Umbilical cord (tissue), 2 donors: ENCODE data around the gene ABHD8. TPM values are rescaled to one million over a fixed set of nuclear protein-coding genes. Genes with fewer than 3 reads are reported as not detected.
A peak's percentile ranks its signal among the peaks of the same experiment; 100 is the strongest.

Experiments used
- DNase-seq: peaks from one replicate; pipeline ENCODE4 v3.0.0-alpha.2; 2015; ENCODE audit warnings: low spot score
- total RNA-seq: library from RNA; depleted of rRNA; stranded (reverse); fragments of >200 nt; gene quantifications from one replicate; pipeline ENCODE4 v1.2.3, GENCODE V29; 2014; ENCODE audit warnings: low replicate concordance; ENCODE audit not compliant: insufficient read depth

ABHD8 gene
- total RNA-seq, 1 donor from 2014 or later = 8.7 TPM

- no peak for DNase-seq
Measured at GRCh38 chr19:17321655-17322489, 18.6 kb upstream of the ABHD8 start.

- DNase-seq = no peak
Measured at GRCh38 chr19:17320435-17320834, 17.2 kb upstream of the ABHD8 start.

GRCh38 chr19:17319473-17320238, 16.4 kb upstream of the ABHD8 start:
- no peak for DNase-seq

- DNase-seq = no peak
Measured at GRCh38 chr19:17318966-17319365, 15.7 kb upstream of the ABHD8 start.

- no peak for DNase-seq
Measured at GRCh38 chr19:17314007-17314593, 10.9 kb upstream of the ABHD8 start.

GRCh38 chr19:17312189-17313113, 9.2 kb upstream of the ABHD8 start:
- DNase-seq = no peak

GRCh38 chr19:17311455-17312188, 8.4 kb upstream of the ABHD8 start:
- no peak for DNase-seq

- no peak for DNase-seq
Measured at GRCh38 chr19:17309965-17310461, 6.8 kb upstream of the ABHD8 start.

GRCh38 chr19:17309198-17309964, 6.2 kb upstream of the ABHD8 start, which contains the start of gene DDA1:
Gene DDA1 (plus strand): TSS chr19:17309563. CDS start chr19:17309655, 92 bp downstream.
- peak; percentile 100 for DNase-seq

- no peak for DNase-seq
Measured at GRCh38 chr19:17307876-17308377, 4.7 kb upstream of the ABHD8 start.

- DNase-seq = no peak
Measured at GRCh38 chr19:17306285-17306714, 3.1 kb upstream of the ABHD8 start.

GRCh38 chr19:17305517-17306284, 2.5 kb upstream of the ABHD8 start, which contains the start of gene MRPL34:
Gene MRPL34 (plus strand): TSS chr19:17305872. CDS start chr19:17305893, 21 bp downstream.
- DNase-seq = peak; percentile 99

- DNase-seq = no peak
Measured at GRCh38 chr19:17305216-17305516, 1.9 kb upstream of the ABHD8 start.

- DNase-seq = no peak
Measured at GRCh38 chr19:17304386-17305215, 1.4 kb upstream of the ABHD8 start.

GRCh38 chr19:17303940-17304267, 679 bp upstream of the ABHD8 start:
- no peak for DNase-seq

- no peak for DNase-seq
Measured at GRCh38 chr19:17302391-17303166, 646 bp downstream of the ABHD8 start.
